NCI-H146 treated with DMSO at 0.1 percent for 48 hours (cell line): ENCODE data around the gene CTNS.

Source experiments
- DNase-seq: peaks from one replicate; lab custom pipeline; 2025; ENCODE audit not compliant: unreplicated experiment; lab: John Stamatoyannopoulos, UW

The CTNS gene

DNA sequence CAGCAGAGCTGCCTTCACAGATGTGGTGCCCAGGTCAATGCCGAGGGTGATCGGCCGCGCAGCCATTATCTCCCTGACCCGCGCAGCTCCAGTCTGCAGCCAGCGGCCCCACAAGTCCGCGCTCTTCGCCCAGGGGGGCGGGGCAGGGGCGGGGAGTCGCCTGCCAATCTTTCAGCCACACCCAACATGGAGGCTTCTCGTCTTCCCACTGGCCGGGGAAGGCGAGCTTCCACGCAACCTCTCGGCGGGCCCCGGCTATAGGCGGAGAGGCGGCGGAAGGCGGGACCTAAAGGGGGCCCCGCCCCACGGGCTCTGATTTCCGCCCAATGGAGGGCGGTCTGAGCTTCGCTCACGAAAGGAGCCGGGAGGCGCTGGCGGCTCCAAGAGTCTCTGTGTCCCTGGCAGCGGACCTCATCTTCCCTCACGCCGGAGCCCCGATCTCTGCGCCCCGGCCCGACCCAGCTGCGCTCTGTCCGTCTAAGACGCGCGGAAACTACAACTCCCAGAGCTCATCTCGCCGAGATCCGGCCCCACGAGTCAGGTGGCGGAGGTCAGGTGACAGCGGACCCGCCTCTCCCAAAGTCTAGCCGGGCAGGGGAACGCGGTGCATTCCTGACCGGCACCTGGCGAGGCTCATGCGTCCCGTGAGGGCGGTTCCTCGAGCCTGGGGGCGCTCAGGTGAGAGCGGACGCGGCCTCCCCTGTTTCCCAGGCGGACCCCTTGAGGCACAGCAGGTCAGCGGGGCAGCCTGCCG lies at the start of gene CTNS, which contains the start of gene SHPK:
Gene CTNS (plus strand): TSS at position 607 of the 754 bp plus-strand sequence. CDS start 3,447 bp downstream, outside the sequence.
Gene SHPK (minus strand): TSS at position 97 of the 754 bp plus-strand sequence. CDS start 31 bp downstream, at position 66.
- DNase-seq, result peak; percentile 93

- DNase-seq, result no peak
Measured at GRCh38 chr17:3589784-3590183, 46.8 kb upstream of the CTNS start.

- DNase-seq, result no peak
Measured at GRCh38 chr17:3590231-3590630, 46.3 kb upstream of the CTNS start.

DNA sequence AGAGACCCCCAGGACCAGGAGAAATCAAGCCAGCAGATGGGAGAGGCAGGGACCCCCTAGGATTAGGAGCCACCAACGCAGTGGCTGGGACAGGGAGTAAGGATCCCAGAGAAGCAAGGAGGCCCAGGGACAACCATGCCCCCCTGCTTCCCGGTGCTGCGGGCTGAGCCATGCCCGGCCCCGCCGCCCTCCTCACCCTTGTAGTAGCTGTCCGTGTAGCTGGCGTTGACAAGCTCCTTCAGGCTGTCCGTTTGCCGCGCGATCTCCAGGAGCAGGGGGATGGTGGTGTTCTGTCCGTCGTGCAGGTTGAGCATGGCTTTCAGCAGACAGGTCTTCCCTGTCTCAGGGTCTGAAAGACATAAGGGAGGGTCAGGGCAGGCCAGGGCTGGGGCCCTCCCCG lies 45.8 kb upstream of the CTNS start:
- no peak for DNase-seq

DNA sequence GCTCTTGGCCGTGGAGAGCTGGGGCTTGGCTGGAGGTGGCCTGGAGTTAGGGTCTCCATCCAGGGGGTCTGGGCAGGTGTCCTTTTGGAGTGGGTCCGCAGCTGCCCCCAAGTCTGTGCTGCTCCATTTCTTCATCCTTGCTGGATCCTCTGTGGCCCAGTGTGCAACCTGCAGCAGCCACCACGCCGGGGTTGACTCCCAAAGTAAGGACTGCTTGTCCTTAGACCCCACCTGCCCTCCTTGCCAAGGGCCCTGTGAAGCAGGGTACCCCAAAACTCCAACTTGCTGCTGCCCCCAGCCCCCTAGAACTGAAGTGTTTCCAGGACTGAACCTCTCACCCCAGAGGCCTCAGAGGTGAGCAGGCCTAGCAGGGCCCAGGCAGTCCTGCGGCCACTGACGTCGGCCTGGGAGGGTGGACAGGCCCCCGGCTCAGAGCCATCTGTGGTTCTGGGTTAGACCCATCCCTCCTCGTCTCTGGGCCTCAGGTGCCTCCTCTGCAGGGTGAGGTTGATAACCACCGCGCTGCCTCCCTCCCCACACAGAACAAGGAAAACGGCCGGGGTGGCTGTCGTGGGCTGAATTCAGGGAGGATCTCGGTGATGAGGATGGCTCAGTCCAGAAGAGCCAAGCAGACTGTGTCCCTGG lies 44.2 kb upstream of the CTNS start:
- no peak for DNase-seq

DNA sequence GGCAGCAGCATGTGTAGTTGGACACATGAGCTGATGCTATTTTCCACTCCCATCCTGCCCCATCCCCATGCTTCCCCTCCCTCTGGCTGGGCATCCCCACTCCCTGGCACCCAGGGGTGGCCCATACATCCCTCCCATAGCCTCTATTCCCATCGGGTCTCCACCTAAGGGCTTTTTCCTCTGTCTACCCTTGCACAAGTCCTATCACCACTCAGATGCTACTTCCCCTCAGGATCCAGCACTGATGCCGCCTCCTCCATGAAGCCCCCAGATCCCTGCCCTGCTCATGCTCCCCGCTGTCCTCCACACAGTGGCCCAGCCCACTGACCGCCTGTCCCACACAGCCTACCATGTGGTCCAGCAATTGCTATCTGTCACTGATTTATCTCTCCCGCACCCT lies 43.2 kb upstream of the CTNS start:
- no peak for DNase-seq

DNA sequence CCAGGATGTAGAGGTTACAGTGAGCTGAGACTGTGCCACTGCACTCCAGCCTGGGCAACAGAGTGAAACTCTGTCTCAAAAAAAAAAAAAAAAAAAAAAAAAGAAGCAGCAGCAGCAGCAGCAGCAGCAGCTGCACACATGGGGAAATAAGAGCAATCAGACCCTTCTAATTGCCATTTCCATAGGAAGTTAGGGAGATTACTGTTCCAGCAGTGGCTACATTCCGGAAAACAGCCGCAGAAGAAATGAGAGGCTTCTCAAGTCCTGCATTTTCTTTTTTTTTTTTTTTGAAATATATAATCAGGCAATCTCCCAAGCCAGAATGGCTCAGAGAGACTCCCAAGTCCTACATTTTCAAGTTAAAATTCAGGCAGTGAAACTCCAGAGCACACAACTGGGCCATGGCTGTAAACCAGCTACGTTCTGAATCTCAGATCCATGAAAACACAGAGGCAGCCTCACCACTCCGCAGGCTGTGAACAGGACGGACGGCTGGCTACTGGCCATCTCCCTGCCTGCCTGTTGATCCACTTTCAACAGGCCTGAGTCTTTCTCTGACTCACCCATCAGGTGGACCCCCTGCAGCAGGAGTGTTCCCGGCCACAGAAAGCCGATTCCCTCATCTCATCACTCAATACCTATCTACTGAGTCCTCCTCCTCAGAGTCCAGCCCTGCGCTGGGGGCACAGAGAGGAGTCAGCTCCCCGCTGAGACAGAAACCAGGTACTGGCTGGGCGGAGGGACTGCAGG lies 42.3 kb upstream of the CTNS start:
- no peak for DNase-seq

DNA sequence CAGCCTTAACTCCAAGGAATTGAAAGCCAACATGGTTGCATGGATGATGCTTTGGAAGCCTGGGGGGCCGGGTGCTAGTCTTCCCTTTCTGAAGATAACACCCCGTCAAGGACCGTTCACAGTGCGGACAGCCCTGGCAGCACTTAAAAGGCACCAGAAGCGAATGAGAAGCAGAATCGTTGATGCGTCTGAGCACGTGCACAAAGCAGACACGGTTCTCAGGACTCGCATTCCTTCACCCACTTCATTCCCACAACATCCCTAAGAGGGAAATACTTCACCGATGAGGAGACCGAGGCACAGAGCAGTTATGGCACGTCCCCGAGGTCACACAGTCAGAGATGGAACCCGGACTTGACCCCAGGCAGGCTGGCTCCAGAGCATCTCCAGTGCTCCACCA lies 41.6 kb upstream of the CTNS start:
- DNase-seq, result no peak

GRCh38 chr17:3596804-3597464 lies 39.6 kb upstream of the CTNS start:
- no peak for DNase-seq

DNA sequence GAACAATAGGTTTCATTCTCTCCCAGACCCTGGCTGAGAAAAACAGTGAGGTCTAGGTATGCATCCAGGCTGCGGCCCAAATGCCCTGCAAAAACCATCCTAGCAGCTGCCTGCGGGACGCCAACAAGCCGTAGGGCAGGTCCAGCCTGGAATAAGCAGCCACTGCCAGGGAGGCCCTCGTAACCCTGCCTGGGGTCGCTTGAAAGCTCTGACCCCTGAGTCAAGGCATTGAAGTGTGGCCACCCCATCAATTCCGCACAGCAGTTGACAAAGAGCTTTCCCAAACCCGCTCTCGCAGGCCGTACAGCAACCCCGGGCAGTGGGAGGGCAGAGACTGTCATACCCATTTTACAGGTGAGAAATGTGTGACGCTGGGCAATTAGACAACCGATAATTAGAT lies 38.5 kb upstream of the CTNS start:
- DNase-seq, result no peak

DNA sequence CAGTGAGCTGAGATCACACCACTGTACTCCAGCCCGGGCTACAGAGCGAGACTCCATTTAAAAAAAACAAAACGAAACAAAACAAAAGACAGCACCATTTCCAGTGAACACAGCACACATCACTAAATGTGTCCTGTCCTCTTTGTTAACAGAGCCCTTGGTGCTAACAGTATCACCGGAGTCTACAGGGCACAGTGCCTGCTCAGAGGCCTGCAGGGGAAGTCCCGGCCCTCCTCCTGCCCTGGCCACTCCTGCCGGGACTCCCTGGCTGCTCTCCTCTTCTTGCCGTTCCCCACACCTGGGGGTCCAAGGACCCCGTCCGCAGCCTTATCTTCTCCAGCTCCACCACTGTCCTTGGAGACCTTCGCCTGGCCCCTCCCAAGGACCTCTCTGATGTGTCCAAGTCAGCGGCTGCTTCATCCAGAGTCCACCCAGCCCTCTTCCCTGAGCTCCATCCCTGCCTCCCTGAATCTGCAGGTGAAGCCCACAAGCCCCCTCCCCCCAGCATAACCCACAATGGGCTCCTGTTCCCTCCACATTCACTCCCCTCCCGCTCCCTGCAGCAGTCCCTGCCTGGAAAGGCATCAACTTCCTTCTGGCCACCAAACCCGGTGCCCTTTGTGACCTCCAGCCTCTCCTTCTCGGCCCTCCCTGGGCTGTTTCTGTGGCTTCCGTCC lies 35.9 kb upstream of the CTNS start:
- no peak for DNase-seq

DNA sequence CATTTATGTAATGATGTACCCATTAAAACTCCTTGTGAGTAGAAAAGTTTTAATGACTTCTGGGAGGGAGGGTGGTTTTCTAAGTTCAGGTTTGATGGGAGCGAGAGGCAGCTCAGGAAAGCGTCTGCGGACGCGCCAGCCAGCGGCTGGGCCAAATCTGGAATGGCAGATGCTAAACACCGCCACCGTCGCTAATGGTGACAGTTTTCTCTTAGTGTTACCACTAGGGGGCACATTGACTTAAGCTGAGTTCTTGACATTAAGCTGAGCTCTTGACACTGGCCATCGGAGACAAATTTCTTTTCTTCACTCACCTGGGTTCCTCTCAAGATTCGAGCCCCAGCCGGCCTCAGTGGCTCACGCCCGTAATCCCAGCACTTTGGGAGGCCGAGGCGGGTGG lies 34.1 kb upstream of the CTNS start:
- no peak for DNase-seq

GRCh38 chr17:3603119-3603869 lies 33.3 kb upstream of the CTNS start:
- no peak for DNase-seq

DNA sequence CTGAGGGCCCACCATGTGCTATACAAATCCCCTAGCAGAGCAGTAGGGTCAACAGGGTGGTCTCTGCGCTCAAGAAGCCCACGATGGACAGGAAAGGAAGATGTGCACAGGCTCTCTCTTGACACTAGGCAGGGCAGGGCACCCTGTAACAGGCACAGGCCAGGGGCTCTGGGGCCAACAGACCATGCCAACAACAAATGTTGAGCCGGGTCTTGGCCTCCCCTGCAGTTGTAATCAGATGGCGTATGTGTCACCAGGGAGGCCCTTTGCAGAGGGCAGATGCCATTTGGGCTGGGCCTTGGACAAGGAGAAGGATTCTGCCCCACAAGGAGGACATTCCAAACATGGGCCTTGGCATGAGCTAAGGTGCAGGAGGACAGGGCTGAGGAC lies 32.7 kb upstream of the CTNS start:
- DNase-seq, result no peak

DNA sequence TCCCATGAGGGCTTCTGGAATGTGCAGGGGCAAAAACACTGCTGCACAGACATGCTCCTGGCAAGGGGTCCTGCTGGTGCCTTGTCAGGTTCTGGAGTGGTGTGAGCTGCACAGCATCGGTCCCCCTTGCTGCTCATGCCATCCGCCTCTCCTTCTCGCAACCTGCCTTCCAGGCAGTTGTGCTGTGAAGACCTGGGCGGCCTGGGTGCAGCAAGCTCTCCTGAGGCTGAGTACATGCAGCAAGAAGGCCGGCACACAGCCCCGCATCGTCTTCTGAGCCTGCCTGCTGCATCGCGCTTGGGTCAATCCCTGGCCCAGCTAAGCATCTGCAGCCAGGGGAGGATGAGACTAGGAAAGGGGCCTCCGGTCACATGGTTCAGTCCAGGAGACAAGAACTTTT lies 26.9 kb upstream of the CTNS start:
- no peak for DNase-seq

GRCh38 chr17:3610523-3610922 lies 26.0 kb upstream of the CTNS start:
- no peak for DNase-seq

GRCh38 chr17:3613124-3613523 lies 23.4 kb upstream of the CTNS start:
- DNase-seq, result no peak

GRCh38 chr17:3615160-3615870 lies 21.2 kb upstream of the CTNS start:
- no peak for DNase-seq

DNA sequence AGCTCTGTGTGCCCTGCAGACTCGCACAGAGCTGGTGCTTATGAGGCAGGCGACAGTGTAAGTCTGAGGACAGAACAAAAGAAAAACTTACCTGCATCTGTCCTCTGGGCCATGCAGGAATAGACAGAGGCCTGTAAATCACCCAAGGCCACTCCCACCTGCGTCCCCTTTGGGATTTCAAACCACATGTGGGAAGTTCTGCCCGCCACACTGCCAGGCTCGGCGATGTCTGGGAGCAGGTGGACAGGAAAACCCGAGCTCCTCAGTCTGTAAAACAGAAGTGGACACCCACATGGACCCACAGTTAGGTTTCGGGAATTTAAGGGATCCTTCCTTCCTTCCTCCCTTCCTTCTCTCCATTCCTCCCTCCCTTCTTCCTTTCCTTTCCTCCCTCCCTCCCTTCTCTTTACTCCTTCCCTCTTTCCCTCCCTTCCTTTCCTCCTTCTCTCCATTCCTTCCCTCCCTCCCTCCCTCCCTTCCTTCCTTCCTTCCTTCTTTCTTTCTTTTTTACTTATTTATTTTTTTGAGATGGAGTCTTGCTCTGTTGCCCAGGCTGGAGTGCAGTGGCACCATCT lies 15.3 kb upstream of the CTNS start:
- no peak for DNase-seq
